Activated naive CD4-positive, alpha-beta T cell treated with anti-CD3 and anti-CD28 coated beads, Interleukin-2, amount 10 ng/mL, durations not matched to agents 5 hours and 36 hours (primary cell): ENCODE results near the gene ESRRB. TPM values are rescaled to one million over a fixed set of nuclear protein-coding genes. Genes with fewer than 3 reads are reported as not detected.

Source experiments
- total RNA-seq, 2 experiments: library from RNA; stranded (reverse); gene quantifications; one replicate each; pipeline ENCODE4 v1.2.3, GENCODE V29; 2021

The ESRRB gene
- total RNA-seq, result under 1 TPM in 1 of 2 experiments, not detected in 1; 0.10 TPM

DNA sequence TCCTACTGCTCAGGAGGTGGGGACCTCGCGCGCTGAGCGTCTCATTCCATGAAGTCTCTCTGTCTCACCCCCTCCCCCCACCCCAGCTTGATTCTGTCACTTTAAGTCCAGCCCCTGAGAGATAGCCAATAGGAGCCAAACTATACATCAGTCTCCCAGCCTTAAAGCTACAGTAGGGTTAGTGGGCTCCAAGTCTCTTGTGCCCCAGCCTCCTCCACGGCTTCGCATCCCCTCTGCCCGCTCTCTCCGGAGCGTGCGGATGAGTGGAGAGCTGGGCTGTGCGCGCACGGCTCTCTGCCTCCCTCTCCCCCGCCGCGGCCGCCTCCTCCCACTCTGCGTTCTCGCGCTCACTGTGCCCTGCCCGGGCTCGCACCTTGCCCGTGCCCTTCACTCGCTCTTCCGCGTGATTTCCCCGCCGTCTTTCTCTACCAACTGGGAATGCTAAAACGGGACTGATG, at the start of gene ESRRB:
Gene ESRRB (plus strand): TSS at position 191 of the 458 bp plus-strand sequence. CDS start 265 bp downstream, at position 456.

Other genes starting within 250 kb of the ESRRB start
- gene GPATCH2L, start 224.2 kb upstream of the ESRRB start, total RNA-seq, result 10 to 100 TPM; 49.9 to 52.9 TPM